Uterus (tissue), 4 donors: ENCODE measurements around the gene CAPZA1. TPM values are rescaled to one million over a fixed set of nuclear protein-coding genes. Genes with fewer than 3 reads are reported as not detected.
A peak's percentile ranks its signal among the peaks of the same experiment; 100 is the strongest.

Source experiments
- DNase-seq, 2 donors: peaks; one replicate each; pipeline ENCODE4 v3.0.0-alpha.2; 2019 to 2020
- H3K27ac ChIP-seq, 2 donors: fragments of 200-600 bp; sonication (generic); 1 replicate in 1 of 2; 2 replicates in 1 of 2; pipeline ENCODE4 v1.5.1; 2016 to 2018
- H3K27me3 ChIP-seq, 2 donors: fragments of 200-600 bp; sonication (generic); one replicate each; pipeline ENCODE4 v1.5.1; 2018 to 2019; ENCODE audit warnings: control low read depth in 1 of 2
- H3K36me3 ChIP-seq, 2 donors: fragments of 200-600 bp; sonication (generic); one replicate each; pipeline ENCODE4 v1.5.1; 2019; ENCODE audit warnings: control low read depth in 1 of 2
- H3K4me1 ChIP-seq, 2 donors: fragments of 200-600 bp; sonication (generic); one replicate each; pipeline ENCODE4 v1.5.1; 2018 to 2019; ENCODE audit warnings: control low read depth in 1 of 2
- H3K4me3 ChIP-seq, 2 donors: fragments of 200-600 bp; sonication (generic); 1 replicate in 1 of 2; 2 replicates in 1 of 2; pipeline ENCODE4 v1.5.1; 2018 to 2019; ENCODE audit warnings: mild to moderate bottlenecking in 1 of 2
- H3K9me3 ChIP-seq, 2 donors: fragments of 200-600 bp; sonication (generic); one replicate each; pipeline ENCODE4 v1.5.1; 2019; ENCODE audit warnings: control low read depth in 1 of 2
- CTCF ChIP-seq, 4 experiments: fragments of 200-600 bp in 2 of 4; fragments of 450-650 bp in 2 of 4; sonication (generic) in 2 of 4; IDR thresholded peaks; one replicate each; pipeline ENCODE4 v1.5.1; 2016 to 2019; ENCODE audit warnings: antibody characterized with exemption in 4 of 4, mild to moderate bottlenecking in 2 of 4, moderate library complexity in 1 of 4
- POLR2A ChIP-seq, 2 donors: fragments of 450-650 bp; IDR thresholded peaks; one replicate each; pipeline ENCODE4 v1.6.1; 2016; ENCODE audit warnings: antibody characterized with exemption in 2 of 2, mild to moderate bottlenecking in 1 of 2, moderate library complexity in 1 of 2
- intact Hi-C: fragments of 100-400 bp; cut with DNase I; formaldehyde crosslinking; loops from one replicate; pipeline ENCODE4 v1.15.1; 2023; ENCODE audit warnings: low total_unique reads
- total RNA-seq, 4 donors: library from RNA; depleted of rRNA in 3 of 4; stranded (reverse); fragments of >200 nt in 3 of 4; gene quantifications; one replicate each; pipeline versions ENCODE4 v1.1.0 to v1.2.4, GENCODE V29; 2014 to 2023
- donor health status: DM: yes; HTN: yes; CAD: no.

CAPZA1 gene
- total RNA-seq, 4 donors from 2014 or later, result 60.6 to 503 (median 151) TPM

- intact Hi-C loops, result no loop called here
Measured at GRCh38 chr1:112694363-112694929, 74.8 kb downstream of the CAPZA1 start.

GRCh38 chr1:112695276-112695675 is 75.6 kb downstream of the CAPZA1 start:
- no peak for DNase-seq
- Histone ChIP-seq H3K36me3 (no peaks in the 10 kb centered on the region), H3K4me1 (peaks cover 19 to 20% of the 10 kb centered on the region in 2 donors), H3K9me3 (no peaks in the 10 kb centered on the region), H3K4me3 (no peak overlapping the region), H3K27me3 (no peaks in the 10 kb centered on the region), H3K27ac (no peak overlapping the region)
- no peak for TF ChIP-seq POLR2A (IDR thresholded peaks at IDR 0.05)
- no peak for TF ChIP-seq CTCF (IDR thresholded peaks at IDR 0.05)
- intact Hi-C loops, result no loop called here

More at GRCh38 chr1:112694363-112694929, 74.8 kb downstream of the CAPZA1 start:
- Histone ChIP-seq H3K9me3 (no peaks in the 10 kb centered on the region), H3K36me3 (no peaks in the 10 kb centered on the region), H3K27me3 (no peaks in the 10 kb centered on the region), H3K4me1 (peaks cover 12 to 15% of the 10 kb centered on the region in 2 donors), H3K27ac (no peak overlapping the region), H3K4me3 (no peak overlapping the region)
- TF ChIP-seq POLR2A (IDR thresholded peaks at IDR 0.05) (no peak), CTCF (IDR thresholded peaks at IDR 0.05) (no peak)
- no peak for DNase-seq

- Histone ChIP-seq H3K27ac (peak overlapping the region; percentile 97), H3K9me3 (no peaks in the 10 kb centered on the region), H3K27me3 (no peaks in the 10 kb centered on the region), H3K4me1 (peaks cover 27% of the 10 kb centered on the region in 2 donors), H3K4me3 (no peak overlapping the region), H3K36me3 (no peaks in the 10 kb centered on the region)
- DNase-seq, result no peak
- TF ChIP-seq POLR2A (IDR thresholded peaks at IDR 0.05) (no peak), CTCF (IDR thresholded peaks at IDR 0.05) (no peak)
- intact Hi-C loops, result no loop called here
Measured at GRCh38 chr1:112696578-112697314, 77.1 kb downstream of the CAPZA1 start.

- no peaks in the 10 kb centered on the region for H3K9me3 ChIP-seq
- H3K36me3 ChIP-seq, result no peaks in the 10 kb centered on the region
- H3K4me1 ChIP-seq, result peaks cover 27 to 36% of the 10 kb centered on the region in 2 donors
- DNase-seq, result no peak
- TF ChIP-seq CTCF (IDR thresholded peaks at IDR 0.05) (no peak), POLR2A (IDR thresholded peaks at IDR 0.05) (no peak)
- H3K4me3 ChIP-seq, result no peak overlapping the region
- no peaks in the 10 kb centered on the region for H3K27me3 ChIP-seq
- intact Hi-C loops, result no loop called here
- peak overlapping the region; percentile 97 for H3K27ac ChIP-seq
Measured at GRCh38 chr1:112697781-112698201, 78.2 kb downstream of the CAPZA1 start.
